Thoracic aorta (tissue), 2 donors: ENCODE results near the gene TJP3. TPM values are rescaled to one million over a fixed set of nuclear protein-coding genes. Genes with fewer than 3 reads are reported as not detected.
A peak's percentile ranks its signal among the peaks of the same experiment; 100 is the strongest.

ENCODE experiments used
- ATAC-seq: fragments of 150-250 bp; one replicate; pipeline ENCODE4 v1.8.0; 2017; ENCODE audit warnings: low read depth; ENCODE audit not compliant: insufficient number of reproducible peaks, low FRiP score
- DNase-seq: peaks from one replicate; pipeline ENCODE4 v3.0.0-alpha.2; 2020; ENCODE audit warnings: low spot score
- H3K27ac ChIP-seq, 2 donors: fragments of 200-600 bp; sonication (generic); 1 replicate in 1 of 2; 2 replicates in 1 of 2; pipeline ENCODE4 v1.5.1; 2016; ENCODE audit warnings: mild to moderate bottlenecking in 2 of 2, moderate library complexity in 2 of 2
- H3K27me3 ChIP-seq: fragments of 200-600 bp; sonication (generic); replicated peaks from 2 replicates; pipeline ENCODE4 v1.6.0; 2016; ENCODE audit warnings: mild to moderate bottlenecking; ENCODE audit not compliant: insufficient read depth
- H3K36me3 ChIP-seq: fragments of 200-600 bp; sonication (generic); one replicate; pipeline ENCODE4 v1.5.1; 2016
- H3K4me1 ChIP-seq, 2 donors: fragments of 200-600 bp; sonication (generic); 1 replicate in 1 of 2; 2 replicates in 1 of 2; pipeline versions ENCODE4 v1.5.1 to v1.6.0; 2016; ENCODE audit warnings: low read depth in 2 of 2, mild to moderate bottlenecking in 1 of 2; ENCODE audit not compliant: control insufficient read depth in 1 of 2
- H3K4me3 ChIP-seq: fragments of 200-600 bp; sonication (generic); 2 replicates; pipeline ENCODE4 v1.5.1; 2016; ENCODE audit warnings: mild to moderate bottlenecking
- H3K9me3 ChIP-seq: fragments of 200-600 bp; sonication (generic); 2 replicates; pipeline ENCODE4 v1.5.1; 2016
- CTCF ChIP-seq: fragments of 200-600 bp; sonication (generic); IDR thresholded peaks from one replicate; pipeline ENCODE4 v1.5.1; 2019; ENCODE audit warnings: antibody characterized with exemption
- total RNA-seq, 2 donors: library from RNA; depleted of rRNA; stranded (reverse); fragments of >200 nt; gene quantifications; one replicate each; pipeline versions ENCODE4 v1.1.0 to v1.2.3, GENCODE V29; 2016

The TJP3 gene
- total RNA-seq, 2 donors from 2014 or later = 0.41 to 2.1 TPM

DNA sequence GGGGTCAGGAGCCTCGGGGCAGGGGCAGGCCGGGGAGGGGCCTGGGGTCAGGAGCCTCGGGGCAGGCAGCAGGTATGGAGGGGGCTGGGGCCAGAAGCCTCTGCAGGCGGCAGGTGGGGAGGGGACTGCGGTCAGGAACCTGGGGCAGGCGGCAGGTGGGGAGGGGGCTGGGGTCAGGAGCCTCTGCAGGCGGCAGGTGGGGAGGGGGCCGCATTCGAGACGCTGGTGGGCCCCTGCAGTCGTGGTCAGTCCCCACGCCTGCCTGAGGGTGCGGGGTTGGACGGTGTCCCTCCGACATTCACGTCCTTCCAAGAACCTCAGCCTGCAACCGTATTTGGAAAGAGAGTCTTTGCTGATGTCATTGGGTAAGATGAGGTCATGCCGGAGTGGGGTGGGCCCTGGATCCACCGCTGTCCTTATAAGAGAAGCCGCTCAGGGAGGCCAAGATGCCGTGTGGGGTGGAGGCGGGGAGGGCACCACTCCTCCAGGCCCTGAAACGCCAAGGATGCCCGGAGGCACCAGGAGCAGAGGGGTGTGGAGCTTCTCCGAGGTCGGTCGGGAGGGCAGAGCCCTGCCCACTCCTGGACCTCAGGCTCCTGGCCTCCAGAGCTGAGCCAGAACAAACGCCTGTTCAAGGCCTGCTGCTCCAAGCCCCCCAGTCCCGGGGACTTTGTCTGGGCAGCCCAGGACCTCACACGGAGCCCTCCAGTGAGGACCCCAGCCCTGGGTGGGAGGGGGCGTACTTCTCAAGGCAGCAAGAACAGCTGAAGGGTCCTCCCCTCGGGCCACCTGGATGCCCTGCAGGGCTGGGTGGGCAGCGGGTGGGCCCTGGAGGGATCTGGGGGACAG lies 38.0 kb upstream of the TJP3 start:
- Histone ChIP-seq H3K27ac (peak overlapping the region; percentile 100), H3K4me1 (peaks cover 32 to 63% of the 10 kb centered on the region in 2 donors), H3K9me3 (no peaks in the 10 kb centered on the region), H3K36me3 (peaks cover 2% of the 10 kb centered on the region), H3K27me3 (no peaks in the 10 kb centered on the region), H3K4me3 (peak overlapping the region; percentile 68)
- ATAC-seq (peak; percentile 72), DNase-seq (peak; percentile 76)
- TF ChIP-seq CTCF = no peak

DNA sequence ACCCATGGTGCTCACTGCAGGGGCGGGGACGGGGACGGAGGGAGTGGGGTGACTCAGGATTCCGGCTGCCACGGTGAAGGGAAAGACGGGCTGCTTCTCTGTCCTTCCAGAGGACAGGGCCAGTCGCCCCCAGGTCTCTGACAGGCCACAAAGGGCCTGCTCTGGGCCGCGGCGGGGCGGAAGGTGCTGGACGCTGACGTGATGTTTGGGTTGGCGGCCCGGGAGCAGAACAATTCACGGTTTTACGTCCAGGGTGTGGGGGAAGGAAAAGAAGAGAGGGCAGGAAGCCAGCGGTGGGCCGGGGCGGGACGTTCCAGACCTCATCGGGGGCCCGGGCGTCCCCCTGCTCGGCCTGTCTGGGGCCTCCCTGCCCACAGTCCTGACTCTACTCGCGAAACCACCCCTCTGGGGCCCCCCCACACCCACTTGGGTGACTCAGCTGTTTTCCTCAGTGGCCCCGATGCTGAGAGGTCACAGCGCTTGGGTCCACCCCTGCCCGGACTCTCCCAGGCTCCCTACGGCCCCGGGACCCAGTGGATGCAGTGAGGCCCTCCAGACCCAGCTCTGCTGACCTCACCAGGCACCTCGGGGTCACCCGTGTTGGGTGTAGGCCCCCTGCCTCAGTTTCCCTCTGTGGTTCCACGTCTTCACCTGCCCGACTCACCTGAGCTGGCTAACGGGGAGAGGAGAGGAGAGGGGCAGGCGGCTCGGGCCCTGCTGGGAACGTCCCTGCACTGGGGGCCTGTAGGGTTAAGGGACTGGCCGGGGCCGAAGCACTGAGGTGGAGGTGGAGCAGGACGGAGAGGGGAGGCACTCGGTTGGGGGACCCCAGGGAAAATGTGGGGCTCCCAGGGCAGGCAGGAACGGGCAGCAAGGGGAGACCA lies 37.1 kb upstream of the TJP3 start:
- peak overlapping the region; percentile 68 for H3K4me3 ChIP-seq
- H3K4me1 ChIP-seq = peaks cover 30 to 64% of the 10 kb centered on the region in 2 donors
- H3K27ac ChIP-seq = peak overlapping the region; percentile 100
- DNase-seq (peak; percentile 74), ATAC-seq (peak; percentile 67)
- TF ChIP-seq CTCF = no peak
- no peaks in the 10 kb centered on the region for H3K9me3 ChIP-seq
- no peaks in the 10 kb centered on the region for H3K36me3 ChIP-seq
- no peaks in the 10 kb centered on the region for H3K27me3 ChIP-seq

GRCh38 chr19:3671680-3672574 lies 36.3 kb upstream of the TJP3 start:
- Histone ChIP-seq H3K36me3 (no peaks in the 10 kb centered on the region), H3K4me3 (peak overlapping the region; percentile 68), H3K4me1 (peaks cover 29 to 60% of the 10 kb centered on the region in 2 donors), H3K9me3 (no peaks in the 10 kb centered on the region), H3K27me3 (no peaks in the 10 kb centered on the region), H3K27ac (peak overlapping the region; percentile 100)
- ATAC-seq = no peak
- no peak for TF ChIP-seq CTCF
- DNase-seq = no peak

GRCh38 chr19:3672575-3672948 lies 35.6 kb upstream of the TJP3 start:
- no peak for TF ChIP-seq CTCF
- Histone ChIP-seq H3K27me3 (no peaks in the 10 kb centered on the region), H3K27ac (peak overlapping the region; percentile 100), H3K9me3 (no peaks in the 10 kb centered on the region), H3K36me3 (no peaks in the 10 kb centered on the region), H3K4me1 (peaks cover 29 to 55% of the 10 kb centered on the region in 2 donors), H3K4me3 (no peak overlapping the region)
- DNase-seq (no peak), ATAC-seq (no peak)
